Measurements from ENCODE around the gene COL6A1. TPM values are rescaled to one million over a fixed set of nuclear protein-coding genes. Genes with fewer than 3 reads are reported as not detected.
"Not testable (repeated sequence)": the region's sequence is repeated elsewhere in the genome, so short reads cannot be mapped to it uniquely, and the experiment has no call there.

The COL6A1 gene
- total RNA-seq, 1 experiment from 2014 or later: 193 TPM

DNA sequence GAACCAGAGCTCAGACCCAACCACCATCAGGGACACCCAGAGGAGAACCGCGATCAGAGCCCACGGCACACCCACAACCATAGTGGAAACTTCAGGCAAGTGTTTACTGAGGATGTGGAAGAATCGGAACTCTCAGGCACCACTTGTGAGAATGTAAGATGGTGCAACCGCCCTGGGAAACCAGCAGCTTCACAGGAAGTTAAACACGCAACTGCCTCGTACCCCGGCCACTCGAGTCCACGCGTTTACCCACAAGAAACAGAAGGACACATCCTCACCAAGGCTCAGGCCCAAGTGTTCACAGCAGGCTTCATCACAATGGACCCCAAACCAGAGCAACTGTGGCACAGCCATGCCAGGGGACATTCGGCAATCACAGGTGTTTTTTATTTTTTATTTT lies 64.9 kb downstream of the COL6A1 start:
- Histone ChIP-seq H3K79me2 (ENCODE audit: insufficient read depth, low read length) (no peaks in the 10 kb centered on the region), H4K91ac (ENCODE audit: insufficient read length, low read depth, low read length) (no peak overlapping the region), H2BK12ac (ENCODE audit: insufficient read length, low read depth, low read length) (no peak overlapping the region), H3K18ac (ENCODE audit: insufficient read length, low read depth, low read length) (no peak overlapping the region), H4K8ac (replicated peaks; ENCODE audit: insufficient read length, low read depth, low read length) (no peak overlapping the region), H2AK5ac (ENCODE audit: insufficient read length, low read length) (no peak overlapping the region), H2BK120ac (ENCODE audit: low read depth, low read length, poor library complexity, severe bottlenecking) (no peak overlapping the region), H3K27me3 (ENCODE audit: insufficient read depth, low read length) (no peaks in the 10 kb centered on the region), H2AFZ (ENCODE audit: low read length) (no peak overlapping the region), H4K5ac (ENCODE audit: insufficient read length, low read depth, low read length) (no peak overlapping the region), H2BK20ac (ENCODE audit: low read depth, low read length, poor library complexity, severe bottlenecking) (no peak overlapping the region), H3K4me1 (ENCODE audit: insufficient read depth, low read length) (no peaks in the 10 kb centered on the region; the same call in 1 of the 2 replicates), H3K9ac (ENCODE audit: extremely low read depth, insufficient read length, low read length) (no peak overlapping the region), H3T11ph (ENCODE audit: low read length) (no peak overlapping the region), H3K4me2 (ENCODE audit: insufficient read depth, insufficient read length, low read length) (no peak overlapping the region), H3K23me2 (ENCODE audit: insufficient read length, low read depth, low read length, poor library complexity, severe bottlenecking) (no peaks in the 10 kb centered on the region), H3K14ac (ENCODE audit: insufficient read depth, low read length) (no peak overlapping the region), H3K27ac (ENCODE audit: insufficient read length, low read depth, low read length) (no peak overlapping the region), H3K9me3 (ENCODE audit: control insufficient read depth, low read depth, low read length) (no peaks in the 10 kb centered on the region), H3K23ac (ENCODE audit: insufficient read length, low read depth, low read length) (no peak overlapping the region), H3K79me1 (ENCODE audit: insufficient read depth, low read depth, low read length, poor library complexity, severe bottlenecking) (no peaks in the 10 kb centered on the region), H2BK5ac (ENCODE audit: insufficient read length, low read length) (no peak overlapping the region), H3K56ac (ENCODE audit: insufficient read length, low read depth, low read length) (no peak overlapping the region), H2BK15ac (ENCODE audit: low read depth, low read length) (no peak overlapping the region), H4K20me1 (ENCODE audit: control insufficient read depth, insufficient read depth, insufficient read length) (no peaks in the 10 kb centered on the region), H3K4ac (ENCODE audit: low read depth, low read length) (no peak overlapping the region)
- Mint-ChIP-seq H3K36me3 (ENCODE audit: insufficient read depth in 1 of 3, low read depth in 3 of 3) (peaks cover 0 to 4% (median 0%) of the 10 kb centered on the region in 3 experiments; a peak in 1 of 7 replicates), H3K4me3 (no peak overlapping the region), H3K9me3 (no peaks in the 10 kb centered on the region; a peak in 1 of 5 replicates), H3K27ac (peak overlapping the region in 2 of 3 experiments; percentile 32 to 74; a peak in 3 of 7 replicates), H3K27me3 (ENCODE audit: low read depth) (no peaks in the 10 kb centered on the region; the same call in 1 of the 2 replicates), H3K4me1 (peaks cover 9 to 10% of the 10 kb centered on the region in 2 experiments)
- peak; percentile 16 for DNase-seq
- no CpG with 5 or more reads among the region's 12 CpGs for WGBS (ENCODE audit: extremely low coverage, insufficient read length, low lambda C conversion rate)
- TF ChIP-seq, protein P1, sequence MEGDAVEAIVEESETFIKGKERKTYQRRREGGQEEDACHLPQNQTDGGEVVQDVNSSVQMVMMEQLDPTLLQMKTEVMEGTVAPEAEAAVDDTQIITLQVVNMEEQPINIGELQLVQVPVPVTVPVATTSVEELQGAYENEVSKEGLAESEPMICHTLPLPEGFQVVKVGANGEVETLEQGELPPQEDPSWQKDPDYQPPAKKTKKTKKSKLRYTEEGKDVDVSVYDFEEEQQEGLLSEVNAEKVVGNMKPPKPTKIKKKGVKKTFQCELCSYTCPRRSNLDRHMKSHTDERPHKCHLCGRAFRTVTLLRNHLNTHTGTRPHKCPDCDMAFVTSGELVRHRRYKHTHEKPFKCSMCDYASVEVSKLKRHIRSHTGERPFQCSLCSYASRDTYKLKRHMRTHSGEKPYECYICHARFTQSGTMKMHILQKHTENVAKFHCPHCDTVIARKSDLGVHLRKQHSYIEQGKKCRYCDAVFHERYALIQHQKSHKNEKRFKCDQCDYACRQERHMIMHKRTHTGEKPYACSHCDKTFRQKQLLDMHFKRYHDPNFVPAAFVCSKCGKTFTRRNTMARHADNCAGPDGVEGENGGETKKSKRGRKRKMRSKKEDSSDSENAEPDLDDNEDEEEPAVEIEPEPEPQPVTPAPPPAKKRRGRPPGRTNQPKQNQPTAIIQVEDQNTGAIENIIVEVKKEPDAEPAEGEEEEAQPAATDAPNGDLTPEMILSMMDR (conservative IDR thresholded peaks at IDR 0.05): no peak

DNA sequence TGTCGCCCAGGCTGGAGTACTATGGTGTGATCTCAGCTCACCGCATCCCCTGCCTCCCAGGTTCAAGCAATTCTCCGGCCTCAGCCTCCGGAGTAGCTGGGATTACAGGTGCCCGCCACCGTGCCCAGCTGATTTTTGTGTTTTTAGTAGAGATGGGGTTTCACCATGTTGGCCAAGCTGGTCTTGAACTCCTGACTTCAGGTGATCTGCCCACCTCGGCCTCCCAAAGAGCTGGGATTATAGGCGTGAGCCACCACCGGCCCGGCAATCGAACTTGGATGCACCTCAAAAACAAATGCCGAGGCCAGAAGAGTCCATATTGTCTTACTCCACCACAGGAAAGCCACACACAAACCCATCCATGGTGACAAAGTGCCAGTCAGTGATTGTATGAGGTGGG lies 65.3 kb downstream of the COL6A1 start:
- not testable (repeated sequence) for H4K20me1 ChIP-seq (ENCODE audit: control insufficient read depth, insufficient read depth, insufficient read length); H3K79me1 ChIP-seq (ENCODE audit: insufficient read depth, low read depth, low read length, poor library complexity, severe bottlenecking); H2BK120ac ChIP-seq (ENCODE audit: low read depth, low read length, poor library complexity, severe bottlenecking); H3K27ac ChIP-seq (ENCODE audit: insufficient read length, low read depth, low read length); H3K9me3 ChIP-seq (ENCODE audit: control insufficient read depth, low read depth, low read length); H3K4me3 Mint-ChIP-seq; H3K23me2 ChIP-seq (ENCODE audit: insufficient read length, low read depth, low read length, poor library complexity, severe bottlenecking); H3T11ph ChIP-seq (ENCODE audit: low read length); H3K79me2 ChIP-seq (ENCODE audit: insufficient read depth, low read length); H3K56ac ChIP-seq (ENCODE audit: insufficient read length, low read depth, low read length); H4K5ac ChIP-seq (ENCODE audit: insufficient read length, low read depth, low read length); H3K27me3 Mint-ChIP-seq (ENCODE audit: low read depth); H2BK12ac ChIP-seq (ENCODE audit: insufficient read length, low read depth, low read length); H3K4me1 ChIP-seq (ENCODE audit: insufficient read depth, low read length); H4K8ac ChIP-seq (replicated peaks; ENCODE audit: insufficient read length, low read depth, low read length); H3K4ac ChIP-seq (ENCODE audit: low read depth, low read length); H4K91ac ChIP-seq (ENCODE audit: insufficient read length, low read depth, low read length); H2BK5ac ChIP-seq (ENCODE audit: insufficient read length, low read length); H3K4me1 Mint-ChIP-seq; H3K27ac Mint-ChIP-seq; H3K4me2 ChIP-seq (ENCODE audit: insufficient read depth, insufficient read length, low read length); H2AK5ac ChIP-seq (ENCODE audit: insufficient read length, low read length); DNase-seq; H2BK20ac ChIP-seq (ENCODE audit: low read depth, low read length, poor library complexity, severe bottlenecking); H2AFZ ChIP-seq (ENCODE audit: low read length); H3K27me3 ChIP-seq (ENCODE audit: insufficient read depth, low read length); H3K9ac ChIP-seq (ENCODE audit: extremely low read depth, insufficient read length, low read length); H3K18ac ChIP-seq (ENCODE audit: insufficient read length, low read depth, low read length); H3K23ac ChIP-seq (ENCODE audit: insufficient read length, low read depth, low read length); H2BK15ac ChIP-seq (ENCODE audit: low read depth, low read length); H3K9me3 Mint-ChIP-seq; H3K14ac ChIP-seq (ENCODE audit: insufficient read depth, low read length); H3K36me3 Mint-ChIP-seq (ENCODE audit: insufficient read depth in 1 of 3, low read depth in 3 of 3)
- WGBS (ENCODE audit: extremely low coverage, insufficient read length, low lambda C conversion rate): no CpG with 5 or more reads among the region's 12 CpGs
